Liver (tissue), 9 donors: Measurements from ENCODE around the gene VTN. TPM values are rescaled to one million over a fixed set of nuclear protein-coding genes. Genes with fewer than 3 reads are reported as not detected.

ENCODE experiments used
- DNase-seq: peaks from one replicate; pipeline ENCODE4 v3.0.0-alpha.2; 2017; ENCODE audit warnings: low spot score
- H3K27ac ChIP-seq, 2 donors: one replicate each; pipeline ENCODE4 v1.7.0; 2013; ENCODE audit warnings: inconsistent platforms in 2 of 2, low read length in 2 of 2, control low read depth in 1 of 2, low read depth in 1 of 2, mild to moderate bottlenecking in 1 of 2
- H3K27me3 ChIP-seq, 4 donors: one replicate each; pipeline versions ENCODE4 v1.6.1 to v1.7.0; 2013; ENCODE audit warnings: low read length in 3 of 4, inconsistent platforms in 1 of 4, mild to moderate bottlenecking in 1 of 4, moderate library complexity in 1 of 4; ENCODE audit not compliant: control insufficient read depth in 4 of 4, insufficient read depth in 4 of 4
- H3K36me3 ChIP-seq, 4 donors: one replicate each; pipeline versions ENCODE4 v1.6.1 to v1.7.0; 2013; ENCODE audit warnings: low read length in 3 of 4, mild to moderate bottlenecking in 3 of 4, low read depth in 1 of 4, moderate library complexity in 1 of 4; ENCODE audit not compliant: control insufficient read depth in 4 of 4, insufficient read depth in 3 of 4
- H3K4me1 ChIP-seq, 4 donors: one replicate each; pipeline versions ENCODE4 v1.6.1 to v1.7.0; 2013; ENCODE audit warnings: low read length in 3 of 4, mild to moderate bottlenecking in 3 of 4, moderate library complexity in 1 of 4; ENCODE audit not compliant: control insufficient read depth in 4 of 4, insufficient read depth in 4 of 4
- H3K4me3 ChIP-seq, 3 donors: one replicate each; pipeline versions ENCODE4 v1.6.1 to v1.7.0; 2013; ENCODE audit warnings: low read length in 3 of 3, control low read depth in 1 of 3, low read depth in 1 of 3, mild to moderate bottlenecking in 1 of 3
- H3K9ac ChIP-seq, 2 donors: one replicate each; pipeline ENCODE4 v1.7.0; 2013; ENCODE audit warnings: low read length in 2 of 2, mild to moderate bottlenecking in 2 of 2, moderate library complexity in 2 of 2, control low read depth in 1 of 2, low read depth in 1 of 2
- H3K9me3 ChIP-seq, 4 donors: one replicate each; pipeline versions ENCODE4 v1.6.1 to v1.7.0; 2013; ENCODE audit warnings: low read length in 3 of 4; ENCODE audit not compliant: control insufficient read depth in 4 of 4
- EGR1 ChIP-seq, 2 donors: IDR thresholded peaks; 2 replicates each; pipeline ENCODE4 v1.6.1; 2016 to 2018; ENCODE audit warnings: antibody characterized with exemption in 2 of 2, low read depth in 2 of 2
- FOXA1 ChIP-seq: IDR thresholded peaks from 2 replicates; pipeline ENCODE4 v1.6.1; 2016; ENCODE audit warnings: antibody characterized with exemption
- HNF4A ChIP-seq, 2 donors: conservative IDR thresholded peaks; 2 replicates each; pipeline ENCODE4 v1.6.1; 2016; ENCODE audit warnings: antibody characterized with exemption in 2 of 2, mild to moderate bottlenecking in 2 of 2
- HNF4G ChIP-seq: IDR thresholded peaks from 2 replicates; pipeline ENCODE4 v1.6.1; 2016; ENCODE audit warnings: antibody characterized with exemption
- JUND ChIP-seq, 2 donors: IDR thresholded peaks; 2 replicates each; pipeline ENCODE4 v1.6.1; 2016; ENCODE audit warnings: antibody characterized with exemption in 2 of 2
- MAX ChIP-seq: IDR thresholded peaks from 2 replicates; pipeline ENCODE4 v1.6.1; 2016; ENCODE audit warnings: antibody characterized with exemption
- NR2F2 ChIP-seq: IDR thresholded peaks from 2 replicates; pipeline ENCODE4 v1.6.1; 2016; ENCODE audit warnings: antibody characterized with exemption
- RAD21 ChIP-seq, 2 donors: IDR thresholded peaks; 2 replicates each; pipeline ENCODE4 v1.6.1; 2016; ENCODE audit warnings: antibody characterized with exemption in 2 of 2, mild to moderate bottlenecking in 2 of 2
- REST ChIP-seq: IDR thresholded peaks from 2 replicates; pipeline ENCODE4 v1.6.1; 2016; ENCODE audit warnings: antibody characterized with exemption, mild to moderate bottlenecking
- RXRA ChIP-seq, 2 donors: IDR thresholded peaks; 2 replicates each; pipeline ENCODE4 v1.6.1; 2017 to 2018; ENCODE audit warnings: antibody characterized with exemption in 2 of 2, mild to moderate bottlenecking in 1 of 2
- SP1 ChIP-seq: IDR thresholded peaks from 2 replicates; pipeline ENCODE4 v1.6.1; 2018; ENCODE audit warnings: antibody characterized with exemption, mild to moderate bottlenecking
- TAF1 ChIP-seq: conservative IDR thresholded peaks from 2 replicates; pipeline ENCODE4 v1.6.1; 2016; ENCODE audit warnings: antibody characterized with exemption, mild to moderate bottlenecking
- YY1 ChIP-seq: IDR thresholded peaks from 2 replicates; pipeline ENCODE4 v1.6.1; 2016; ENCODE audit warnings: antibody characterized with exemption, mild to moderate bottlenecking
- ZBTB33 ChIP-seq: IDR thresholded peaks from 2 replicates; pipeline ENCODE4 v1.6.1; 2016; ENCODE audit warnings: antibody characterized with exemption
- WGBS: extraction: QIAGEN DNeasy Blood & Tissue Kit; methylation state at CpG from one replicate; pipeline ENCODE4 v1.1.7; 2013; 5-methylcytosine and 5-hydroxymethylcytosine counted together
- polyA plus RNA-seq, 2 donors: library from polyadenylated mRNA; stranded (reverse) in 1 of 2; unstranded in 1 of 2; fragments of 200-250 nt in 1 of 2; fragments of >200 nt in 1 of 2; fragmentation: Nextera tagmentation in 1 of 2; extraction: Ambion mirVana in 1 of 2; gene quantifications; one replicate each; pipeline versions ENCODE4 v1.2.1 to v1.2.3, GENCODE V29; 2013 to 2015
- total RNA-seq, 2 donors: library from RNA; depleted of rRNA; stranded (reverse); fragments of >200 nt; gene quantifications; one replicate each; pipeline ENCODE4 v1.2.3, GENCODE V29; 2014
- donor health status: healthy.
- donor health status: healthy.
- donor health status: healthy.
- donor health status: healthy.
- donor health status: healthy.

The VTN gene
- total and polyA plus RNA-seq, 4 donors: 1,668 to 4,059 (median 3,520) TPM

- no peak for TF ChIP-seq REST
- TF ChIP-seq JUND (IDR thresholded peaks at IDR 0.05): peak in 1 of 2 donors; percentile 10
- no peak for TF ChIP-seq HNF4A (conservative IDR thresholded peaks at IDR 0.05)
- TF ChIP-seq MAX: no peak
- no peak for TF ChIP-seq HNF4G
- Histone ChIP-seq H3K4me1 (peaks cover 23 to 69% (median 56%) of the 10 kb centered on the region in 4 donors), H3K27me3 (no peaks in the 10 kb centered on the region), H3K9me3 (no peaks in the 10 kb centered on the region), H3K36me3 (peaks cover 15 to 60% (median 46%) of the 10 kb centered on the region in 4 donors), H3K4me3 (peak overlapping the region in 2 of 3 donors; percentile 15 to 51), H3K27ac (peak overlapping the region; percentile 57 to 89), H3K9ac (peak overlapping the region in 1 of 2 donors; percentile 77)
- no peak for DNase-seq
- WGBS: 38% methylated on average over 2 of the region's 2 CpGs
Observed at GRCh38 chr17:28346199-28346580, 23.9 kb downstream of the VTN start.

- 30% methylated on average over 13 of the region's 13 CpGs for WGBS
- peak overlapping the region; percentile 57 to 89 for H3K27ac ChIP-seq
- H3K27me3 ChIP-seq: no peaks in the 10 kb centered on the region
- H3K36me3 ChIP-seq: peaks cover 15 to 58% (median 46%) of the 10 kb centered on the region in 4 donors
- peaks cover 23 to 69% (median 56%) of the 10 kb centered on the region in 4 donors for H3K4me1 ChIP-seq
- H3K9ac ChIP-seq: peak overlapping the region in 1 of 2 donors; percentile 77
- no peak for TF ChIP-seq YY1
- TF ChIP-seq REST: no peak
- TF ChIP-seq SP1: no peak
- TF ChIP-seq FOXA1: no peak
- no peak for TF ChIP-seq NR2F2
- peak in 1 of 2 donors; percentile 31 for TF ChIP-seq JUND (IDR thresholded peaks at IDR 0.05)
- TF ChIP-seq RXRA (IDR thresholded peaks at IDR 0.05): peak; percentile 5 to 44
- TF ChIP-seq ZBTB33: no peak
- no peak for TF ChIP-seq RAD21 (IDR thresholded peaks at IDR 0.05)
- no peak for TF ChIP-seq TAF1
- peak; percentile 44 for TF ChIP-seq MAX
- TF ChIP-seq HNF4A (conservative IDR thresholded peaks at IDR 0.05): peak in 1 of 2 donors; percentile 12
- TF ChIP-seq EGR1 (IDR thresholded peaks at IDR 0.05; ENCODE audit: low read depth in 2 of 2): no peak
- DNase-seq: no peak
- H3K4me3 ChIP-seq: peak overlapping the region in 2 of 3 donors; percentile 15 to 51
- H3K9me3 ChIP-seq: no peaks in the 10 kb centered on the region
Observed at GRCh38 chr17:28345419-28346198, 24.5 kb downstream of the VTN start.
